ENCODE measurements around the gene ZC3H7B.

ZC3H7B gene

GRCh38 chr22:41348964-41349484 lies 47.7 kb downstream of the ZC3H7B start:
- Histone ChIP-seq H3K27me3 (ENCODE audit: insufficient read depth, poor library complexity, severe bottlenecking) (no peaks in the 10 kb centered on the region), H3K27ac (replicated peaks) (no peak overlapping the region), H3K4me3 (replicated peaks; ENCODE audit: insufficient read depth, low read length) (no peak overlapping the region)
- TF ChIP-seq, protein P1, sequence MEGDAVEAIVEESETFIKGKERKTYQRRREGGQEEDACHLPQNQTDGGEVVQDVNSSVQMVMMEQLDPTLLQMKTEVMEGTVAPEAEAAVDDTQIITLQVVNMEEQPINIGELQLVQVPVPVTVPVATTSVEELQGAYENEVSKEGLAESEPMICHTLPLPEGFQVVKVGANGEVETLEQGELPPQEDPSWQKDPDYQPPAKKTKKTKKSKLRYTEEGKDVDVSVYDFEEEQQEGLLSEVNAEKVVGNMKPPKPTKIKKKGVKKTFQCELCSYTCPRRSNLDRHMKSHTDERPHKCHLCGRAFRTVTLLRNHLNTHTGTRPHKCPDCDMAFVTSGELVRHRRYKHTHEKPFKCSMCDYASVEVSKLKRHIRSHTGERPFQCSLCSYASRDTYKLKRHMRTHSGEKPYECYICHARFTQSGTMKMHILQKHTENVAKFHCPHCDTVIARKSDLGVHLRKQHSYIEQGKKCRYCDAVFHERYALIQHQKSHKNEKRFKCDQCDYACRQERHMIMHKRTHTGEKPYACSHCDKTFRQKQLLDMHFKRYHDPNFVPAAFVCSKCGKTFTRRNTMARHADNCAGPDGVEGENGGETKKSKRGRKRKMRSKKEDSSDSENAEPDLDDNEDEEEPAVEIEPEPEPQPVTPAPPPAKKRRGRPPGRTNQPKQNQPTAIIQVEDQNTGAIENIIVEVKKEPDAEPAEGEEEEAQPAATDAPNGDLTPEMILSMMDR (IDR thresholded peaks at IDR 0.05; ENCODE audit: insufficient read depth, low read length) = no peak
- TF ChIP-seq POLR2AphosphoS5 (IDR thresholded peaks at IDR 0.05; ENCODE audit: low read depth) (no peak), SPI1 (IDR thresholded peaks at IDR 0.05; ENCODE audit: borderline replicate concordance, low read depth) (no peak), GABPA (IDR thresholded peaks at IDR 0.05; ENCODE audit: low read depth) (no peak), REST (IDR thresholded peaks at IDR 0.05; ENCODE audit: insufficient replicate concordance, low read depth) (no peak)
- DNase-seq (ENCODE audit: low read depth in 1 of 2, low spot score in 1 of 2) = no peak

DNA sequence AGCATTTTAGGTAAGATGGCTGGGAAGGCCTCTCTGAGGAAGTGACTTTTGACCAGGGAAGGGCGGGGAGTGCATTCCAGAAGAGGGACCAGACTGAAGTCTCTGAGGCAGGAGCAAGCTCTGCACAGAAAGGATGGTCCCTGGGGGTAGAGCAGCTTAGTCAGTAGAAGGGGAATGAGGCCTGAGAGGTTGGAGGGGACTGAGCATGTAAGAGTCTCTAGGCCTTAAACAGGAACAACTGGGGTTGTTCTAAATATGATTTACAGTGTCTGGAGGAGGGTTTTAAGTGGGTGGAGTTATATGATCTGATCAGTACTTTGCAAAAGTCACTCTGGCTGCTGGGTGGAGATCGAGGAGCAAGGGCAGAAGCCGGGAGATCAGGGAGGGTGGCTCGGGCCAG lies 48.8 kb downstream of the ZC3H7B start:
- TF ChIP-seq POLR2AphosphoS5 (IDR thresholded peaks at IDR 0.05; ENCODE audit: low read depth) = no peak
- no peak for TF ChIP-seq REST (IDR thresholded peaks at IDR 0.05; ENCODE audit: insufficient replicate concordance, low read depth)
- no peak for TF ChIP-seq GABPA (IDR thresholded peaks at IDR 0.05; ENCODE audit: low read depth)
- TF ChIP-seq SPI1 (IDR thresholded peaks at IDR 0.05; ENCODE audit: borderline replicate concordance, low read depth) = no peak
- TF ChIP-seq, protein P1 (IDR thresholded peaks at IDR 0.05; ENCODE audit: insufficient read depth, low read length) = no peak
- H3K4me3 ChIP-seq (replicated peaks; ENCODE audit: insufficient read depth, low read length) = no peak overlapping the region
- no peak for DNase-seq (ENCODE audit: low read depth in 1 of 2, low spot score in 1 of 2)
- no peak overlapping the region for H3K27ac ChIP-seq (replicated peaks)
- no peaks in the 10 kb centered on the region for H3K27me3 ChIP-seq (ENCODE audit: insufficient read depth, poor library complexity, severe bottlenecking)

DNA sequence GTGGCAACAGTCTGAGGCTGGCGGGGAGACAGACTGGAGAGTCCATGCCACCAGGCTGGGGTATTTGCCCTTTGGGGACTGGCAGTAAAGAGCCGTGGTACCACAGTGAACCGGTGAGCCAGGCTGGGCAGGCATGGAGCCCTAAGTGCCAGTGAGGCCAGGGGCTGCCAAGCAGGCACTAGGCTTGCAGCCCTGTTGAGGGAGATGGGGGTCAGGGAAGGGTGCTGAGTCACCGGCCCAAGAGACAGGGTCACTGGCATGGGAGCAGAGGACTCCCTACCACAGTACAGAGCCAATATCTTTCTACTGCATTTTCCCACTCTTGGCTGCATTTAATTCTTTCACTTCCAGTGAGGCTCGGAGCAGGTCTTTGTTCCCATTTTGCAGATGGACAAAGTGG lies 49.7 kb downstream of the ZC3H7B start:
- no peaks in the 10 kb centered on the region for H3K27me3 ChIP-seq (ENCODE audit: insufficient read depth, poor library complexity, severe bottlenecking)
- DNase-seq (ENCODE audit: low read depth in 1 of 2, low spot score in 1 of 2) = no peak

More for the DNA sequence above, 49.7 kb downstream of the ZC3H7B start:
- H3K4me3 ChIP-seq (replicated peaks; ENCODE audit: insufficient read depth, low read length) = no peak overlapping the region
- H3K27ac ChIP-seq (replicated peaks) = no peak overlapping the region
- TF ChIP-seq POLR2AphosphoS5 (IDR thresholded peaks at IDR 0.05; ENCODE audit: low read depth) (no peak), SPI1 (IDR thresholded peaks at IDR 0.05; ENCODE audit: borderline replicate concordance, low read depth) (no peak), REST (IDR thresholded peaks at IDR 0.05; ENCODE audit: insufficient replicate concordance, low read depth) (no peak), GABPA (IDR thresholded peaks at IDR 0.05; ENCODE audit: low read depth) (no peak)
- TF ChIP-seq, protein P1 (IDR thresholded peaks at IDR 0.05; ENCODE audit: insufficient read depth, low read length) = no peak
